ENCODE measurements around the gene MICOS13. TPM values are rescaled to one million over a fixed set of nuclear protein-coding genes. Genes with fewer than 3 reads are reported as not detected.

MICOS13 gene
- total RNA-seq, 1 experiment from 2014 or later = 32.5 TPM

DNA sequence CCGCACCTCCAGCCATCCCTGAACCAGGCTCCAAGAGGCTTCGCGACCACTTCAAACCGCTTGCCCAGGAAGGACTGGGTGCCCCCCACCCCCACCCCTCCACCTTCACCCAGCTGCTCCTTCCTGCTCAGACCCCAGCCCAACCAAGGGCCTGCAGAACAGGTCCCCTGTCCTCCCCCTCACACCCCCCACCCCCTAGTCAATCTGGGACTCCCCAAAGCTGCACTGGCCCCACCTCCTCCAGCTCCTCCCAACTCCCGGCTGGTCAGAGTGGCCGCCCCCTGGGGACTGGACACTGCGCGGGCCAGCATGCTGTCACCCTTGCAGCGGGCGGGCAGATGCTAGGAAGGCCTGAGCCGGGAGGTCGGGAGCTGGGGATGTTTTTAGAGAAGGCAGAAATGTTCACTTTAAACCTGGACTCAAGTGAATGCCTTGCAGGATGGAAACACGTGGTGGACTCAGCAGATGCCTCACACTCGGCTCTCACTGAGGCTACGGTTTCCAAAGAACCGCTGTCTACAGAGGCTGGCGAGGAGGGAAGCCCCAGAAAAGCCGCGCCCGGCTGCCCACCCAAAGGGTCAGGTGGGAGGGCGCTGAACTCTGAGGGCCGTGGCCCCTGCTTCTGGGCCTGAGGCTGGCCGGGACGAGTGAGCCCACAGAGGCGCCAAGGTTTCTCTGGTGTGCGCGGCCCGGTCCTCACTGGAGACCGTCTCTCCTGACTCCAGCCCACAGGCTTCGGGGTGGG lies 17.7 kb upstream of the MICOS13 start:
- CTCF ChIA-PET = interaction anchor here (1.9 to 2.1 kb wide), 2 partner anchors 8 to 11 kb away, joined by 7 to 8 read pairs; partner anchors contain the start of gene RPL36
- Mint-ChIP-seq H3K27ac (no peak overlapping the region), H3K36me3 (peaks cover 50% of the 10 kb centered on the region), H3K4me1 (no peaks in the 10 kb centered on the region), H3K27me3 (ENCODE audit: low read depth) (no peaks in the 10 kb centered on the region), H3K4me3 (no peak overlapping the region), H3K9me3 (peaks cover under 1% of the 10 kb centered on the region; the same call in 1 of the 2 replicates)
- no peak for DNase-seq (ENCODE audit: low spot score)
- POLR2A ChIA-PET = no interaction called here
- TF ChIP-seq ETV6 (CRISPR knock-in tag; IDR thresholded peaks at IDR 0.05) = no peak
- TF ChIP-seq MYBL2 (CRISPR knock-in tag; IDR thresholded peaks at IDR 0.05) = no peak
- TF ChIP-seq, protein P1, sequence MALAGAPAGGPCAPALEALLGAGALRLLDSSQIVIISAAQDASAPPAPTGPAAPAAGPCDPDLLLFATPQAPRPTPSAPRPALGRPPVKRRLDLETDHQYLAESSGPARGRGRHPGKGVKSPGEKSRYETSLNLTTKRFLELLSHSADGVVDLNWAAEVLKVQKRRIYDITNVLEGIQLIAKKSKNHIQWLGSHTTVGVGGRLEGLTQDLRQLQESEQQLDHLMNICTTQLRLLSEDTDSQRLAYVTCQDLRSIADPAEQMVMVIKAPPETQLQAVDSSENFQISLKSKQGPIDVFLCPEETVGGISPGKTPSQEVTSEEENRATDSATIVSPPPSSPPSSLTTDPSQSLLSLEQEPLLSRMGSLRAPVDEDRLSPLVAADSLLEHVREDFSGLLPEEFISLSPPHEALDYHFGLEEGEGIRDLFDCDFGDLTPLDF (CRISPR knock-in tag; IDR thresholded peaks at IDR 0.05) = no peak
- TF ChIP-seq, protein P2, sequence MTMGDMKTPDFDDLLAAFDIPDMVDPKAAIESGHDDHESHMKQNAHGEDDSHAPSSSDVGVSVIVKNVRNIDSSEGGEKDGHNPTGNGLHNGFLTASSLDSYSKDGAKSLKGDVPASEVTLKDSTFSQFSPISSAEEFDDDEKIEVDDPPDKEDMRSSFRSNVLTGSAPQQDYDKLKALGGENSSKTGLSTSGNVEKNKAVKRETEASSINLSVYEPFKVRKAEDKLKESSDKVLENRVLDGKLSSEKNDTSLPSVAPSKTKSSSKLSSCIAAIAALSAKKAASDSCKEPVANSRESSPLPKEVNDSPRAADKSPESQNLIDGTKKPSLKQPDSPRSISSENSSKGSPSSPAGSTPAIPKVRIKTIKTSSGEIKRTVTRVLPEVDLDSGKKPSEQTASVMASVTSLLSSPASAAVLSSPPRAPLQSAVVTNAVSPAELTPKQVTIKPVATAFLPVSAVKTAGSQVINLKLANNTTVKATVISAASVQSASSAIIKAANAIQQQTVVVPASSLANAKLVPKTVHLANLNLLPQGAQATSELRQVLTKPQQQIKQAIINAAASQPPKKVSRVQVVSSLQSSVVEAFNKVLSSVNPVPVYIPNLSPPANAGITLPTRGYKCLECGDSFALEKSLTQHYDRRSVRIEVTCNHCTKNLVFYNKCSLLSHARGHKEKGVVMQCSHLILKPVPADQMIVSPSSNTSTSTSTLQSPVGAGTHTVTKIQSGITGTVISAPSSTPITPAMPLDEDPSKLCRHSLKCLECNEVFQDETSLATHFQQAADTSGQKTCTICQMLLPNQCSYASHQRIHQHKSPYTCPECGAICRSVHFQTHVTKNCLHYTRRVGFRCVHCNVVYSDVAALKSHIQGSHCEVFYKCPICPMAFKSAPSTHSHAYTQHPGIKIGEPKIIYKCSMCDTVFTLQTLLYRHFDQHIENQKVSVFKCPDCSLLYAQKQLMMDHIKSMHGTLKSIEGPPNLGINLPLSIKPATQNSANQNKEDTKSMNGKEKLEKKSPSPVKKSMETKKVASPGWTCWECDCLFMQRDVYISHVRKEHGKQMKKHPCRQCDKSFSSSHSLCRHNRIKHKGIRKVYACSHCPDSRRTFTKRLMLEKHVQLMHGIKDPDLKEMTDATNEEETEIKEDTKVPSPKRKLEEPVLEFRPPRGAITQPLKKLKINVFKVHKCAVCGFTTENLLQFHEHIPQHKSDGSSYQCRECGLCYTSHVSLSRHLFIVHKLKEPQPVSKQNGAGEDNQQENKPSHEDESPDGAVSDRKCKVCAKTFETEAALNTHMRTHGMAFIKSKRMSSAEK (CRISPR knock-in tag; IDR thresholded peaks at IDR 0.05; ENCODE audit: borderline replicate concordance) = no peak
- TF ChIP-seq NR1H2 (CRISPR knock-in tag; IDR thresholded peaks at IDR 0.05) = no peak
- TF ChIP-seq ZNF263 (CRISPR knock-in tag; IDR thresholded peaks at IDR 0.05; ENCODE audit: low read depth) = no peak
- TF ChIP-seq, protein P3, sequence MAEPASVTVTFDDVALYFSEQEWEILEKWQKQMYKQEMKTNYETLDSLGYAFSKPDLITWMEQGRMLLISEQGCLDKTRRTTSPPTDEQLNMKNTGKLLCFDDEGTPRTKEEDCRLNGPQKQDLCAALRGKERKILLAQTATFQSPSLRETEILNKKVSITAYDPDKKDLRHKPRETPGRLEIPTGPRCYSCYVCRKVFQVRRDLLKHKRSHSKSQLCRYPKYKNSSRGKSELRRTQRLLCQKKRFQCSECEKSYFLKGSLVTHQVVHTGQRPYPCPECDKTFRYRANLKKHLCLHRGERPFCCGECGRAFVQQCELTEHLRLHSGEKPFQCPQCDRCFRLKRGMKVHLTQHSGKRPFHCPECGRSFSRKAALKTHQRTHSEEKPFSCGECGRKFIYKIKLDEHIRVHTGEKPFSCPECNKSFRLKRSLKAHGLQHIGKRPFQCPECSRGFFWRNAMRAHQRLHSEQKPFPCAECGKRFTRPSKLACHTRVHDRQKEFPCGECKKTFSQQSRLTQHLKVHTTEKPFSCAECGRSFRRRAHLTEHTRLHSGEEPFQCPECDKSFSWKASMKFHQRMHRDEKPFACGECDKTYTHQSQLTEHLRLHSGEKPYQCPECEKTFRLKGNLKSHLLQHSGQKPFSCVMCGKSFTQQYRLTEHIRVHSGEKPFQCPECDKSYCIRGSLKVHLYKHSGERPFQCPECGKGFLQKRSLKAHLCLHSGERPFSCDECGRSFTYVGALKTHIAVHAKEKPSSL (CRISPR knock-in tag; conservative IDR thresholded peaks at IDR 0.05) = no peak
- TF ChIP-seq ZNF232 (CRISPR knock-in tag; IDR thresholded peaks at IDR 0.05) = no peak
- TF ChIP-seq ELF4 (CRISPR knock-in tag; IDR thresholded peaks at IDR 0.05; ENCODE audit: low read depth) = no peak
- TF ChIP-seq, protein P4, sequence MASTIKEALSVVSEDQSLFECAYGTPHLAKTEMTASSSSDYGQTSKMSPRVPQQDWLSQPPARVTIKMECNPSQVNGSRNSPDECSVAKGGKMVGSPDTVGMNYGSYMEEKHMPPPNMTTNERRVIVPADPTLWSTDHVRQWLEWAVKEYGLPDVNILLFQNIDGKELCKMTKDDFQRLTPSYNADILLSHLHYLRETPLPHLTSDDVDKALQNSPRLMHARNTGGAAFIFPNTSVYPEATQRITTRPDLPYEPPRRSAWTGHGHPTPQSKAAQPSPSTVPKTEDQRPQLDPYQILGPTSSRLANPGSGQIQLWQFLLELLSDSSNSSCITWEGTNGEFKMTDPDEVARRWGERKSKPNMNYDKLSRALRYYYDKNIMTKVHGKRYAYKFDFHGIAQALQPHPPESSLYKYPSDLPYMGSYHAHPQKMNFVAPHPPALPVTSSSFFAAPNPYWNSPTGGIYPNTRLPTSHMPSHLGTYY (CRISPR knock-in tag; IDR thresholded peaks at IDR 0.05) = no peak
- TF ChIP-seq, protein P5, sequence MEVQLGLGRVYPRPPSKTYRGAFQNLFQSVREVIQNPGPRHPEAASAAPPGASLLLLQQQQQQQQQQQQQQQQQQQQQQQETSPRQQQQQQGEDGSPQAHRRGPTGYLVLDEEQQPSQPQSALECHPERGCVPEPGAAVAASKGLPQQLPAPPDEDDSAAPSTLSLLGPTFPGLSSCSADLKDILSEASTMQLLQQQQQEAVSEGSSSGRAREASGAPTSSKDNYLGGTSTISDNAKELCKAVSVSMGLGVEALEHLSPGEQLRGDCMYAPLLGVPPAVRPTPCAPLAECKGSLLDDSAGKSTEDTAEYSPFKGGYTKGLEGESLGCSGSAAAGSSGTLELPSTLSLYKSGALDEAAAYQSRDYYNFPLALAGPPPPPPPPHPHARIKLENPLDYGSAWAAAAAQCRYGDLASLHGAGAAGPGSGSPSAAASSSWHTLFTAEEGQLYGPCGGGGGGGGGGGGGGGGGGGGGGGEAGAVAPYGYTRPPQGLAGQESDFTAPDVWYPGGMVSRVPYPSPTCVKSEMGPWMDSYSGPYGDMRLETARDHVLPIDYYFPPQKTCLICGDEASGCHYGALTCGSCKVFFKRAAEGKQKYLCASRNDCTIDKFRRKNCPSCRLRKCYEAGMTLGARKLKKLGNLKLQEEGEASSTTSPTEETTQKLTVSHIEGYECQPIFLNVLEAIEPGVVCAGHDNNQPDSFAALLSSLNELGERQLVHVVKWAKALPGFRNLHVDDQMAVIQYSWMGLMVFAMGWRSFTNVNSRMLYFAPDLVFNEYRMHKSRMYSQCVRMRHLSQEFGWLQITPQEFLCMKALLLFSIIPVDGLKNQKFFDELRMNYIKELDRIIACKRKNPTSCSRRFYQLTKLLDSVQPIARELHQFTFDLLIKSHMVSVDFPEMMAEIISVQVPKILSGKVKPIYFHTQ (CRISPR knock-in tag; IDR thresholded peaks at IDR 0.05) = no peak
- TF ChIP-seq, protein P6, sequence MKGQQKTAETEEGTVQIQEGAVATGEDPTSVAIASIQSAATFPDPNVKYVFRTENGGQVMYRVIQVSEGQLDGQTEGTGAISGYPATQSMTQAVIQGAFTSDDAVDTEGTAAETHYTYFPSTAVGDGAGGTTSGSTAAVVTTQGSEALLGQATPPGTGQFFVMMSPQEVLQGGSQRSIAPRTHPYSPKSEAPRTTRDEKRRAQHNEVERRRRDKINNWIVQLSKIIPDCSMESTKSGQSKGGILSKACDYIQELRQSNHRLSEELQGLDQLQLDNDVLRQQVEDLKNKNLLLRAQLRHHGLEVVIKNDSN (CRISPR knock-in tag; IDR thresholded peaks at IDR 0.05) = no peak
- no peak for TF ChIP-seq ZNF317 (CRISPR knock-in tag; IDR thresholded peaks at IDR 0.05; ENCODE audit: borderline replicate concordance, low read depth)
- TF ChIP-seq, protein P7, sequence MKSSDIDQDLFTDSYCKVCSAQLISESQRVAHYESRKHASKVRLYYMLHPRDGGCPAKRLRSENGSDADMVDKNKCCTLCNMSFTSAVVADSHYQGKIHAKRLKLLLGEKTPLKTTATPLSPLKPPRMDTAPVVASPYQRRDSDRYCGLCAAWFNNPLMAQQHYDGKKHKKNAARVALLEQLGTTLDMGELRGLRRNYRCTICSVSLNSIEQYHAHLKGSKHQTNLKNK (CRISPR knock-in tag; IDR thresholded peaks at IDR 0.05) = no peak
- TF ChIP-seq ZNF416 (CRISPR knock-in tag; IDR thresholded peaks at IDR 0.05) = no peak
- TF ChIP-seq TP53 (CRISPR knock-in tag; IDR thresholded peaks at IDR 0.05) = no peak
- no peak for ATAC-seq
